IPS DF 6.9 (cell line): Measurements from ENCODE around the gene TDRD7.
"Not testable (repeated sequence)": the region's sequence is repeated elsewhere in the genome, so short reads cannot be mapped to it uniquely, and the experiment has no call there.

Experiments used
- DNase-seq: peaks from one replicate; pipeline ENCODE4 v3.0.0-alpha.2; 2013; ENCODE audit warnings: low read depth, low spot score
- H3K27ac ChIP-seq: one replicate; pipeline ENCODE4 v1.5.1; 2013; ENCODE audit warnings: low read length, control low read depth
- H3K27me3 ChIP-seq: 2 replicates; pipeline ENCODE4 v1.6.1; 2013; ENCODE audit warnings: mild to moderate bottlenecking, low read length; ENCODE audit not compliant: control insufficient read depth, insufficient read depth
- H3K36me3 ChIP-seq: 2 replicates; pipeline ENCODE4 v1.6.1; 2013; ENCODE audit warnings: low read length; ENCODE audit not compliant: control insufficient read depth, insufficient read depth
- H3K4me1 ChIP-seq: 2 replicates; pipeline ENCODE4 v1.6.1; 2013; ENCODE audit warnings: low read length; ENCODE audit not compliant: control insufficient read depth, insufficient read depth
- H3K4me3 ChIP-seq: 2 replicates; pipeline ENCODE4 v1.5.1; 2013; ENCODE audit warnings: mild to moderate bottlenecking, low read length
- H3K9me3 ChIP-seq: 2 replicates; pipeline ENCODE4 v1.6.1; 2013; ENCODE audit warnings: low read length, inconsistent platforms; ENCODE audit not compliant: control insufficient read depth, insufficient read depth
- WGBS: extraction: QIAGEN DNeasy Blood & Tissue Kit; methylation state at CpG from one replicate; pipeline ENCODE4 v1.1.7; 2013; ENCODE audit warnings: mixed read lengths, missing lambda C conversion rate; ENCODE audit not compliant: insufficient read length, insufficient coverage; 5-methylcytosine and 5-hydroxymethylcytosine counted together

The TDRD7 gene

GRCh38 chr9:97445119-97445701 lies 33.3 kb downstream of the TDRD7 start:
- H3K36me3 ChIP-seq: no peaks in the 10 kb centered on the region
- no CpG with 5 or more reads among the region's 2 CpGs for WGBS
- H3K9me3 ChIP-seq: no peaks in the 10 kb centered on the region
- H3K4me1 ChIP-seq: no peaks in the 10 kb centered on the region; the same call in 1 of the 2 replicates
- no peak overlapping the region for H3K27ac ChIP-seq
- no peak overlapping the region for H3K4me3 ChIP-seq
- no peaks in the 10 kb centered on the region for H3K27me3 ChIP-seq
- DNase-seq: no peak

DNA sequence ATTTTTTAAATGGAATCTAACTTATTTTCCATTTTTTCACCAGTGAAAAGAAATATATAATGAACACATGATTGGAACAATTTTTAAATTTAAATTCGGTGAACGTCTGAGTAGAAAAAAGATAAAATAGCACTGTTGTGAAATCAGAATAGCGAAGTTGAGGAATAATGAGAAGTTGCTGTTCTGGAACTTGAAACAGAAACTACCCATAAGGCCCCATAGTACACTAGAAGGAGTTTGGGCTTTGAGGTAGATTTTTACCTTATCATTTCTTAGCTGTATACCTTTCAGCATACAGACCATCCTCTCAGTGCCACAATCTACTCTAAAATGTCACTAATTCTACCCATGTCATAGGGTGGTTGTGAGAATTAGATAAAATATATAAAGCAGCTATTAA lies 35.1 kb downstream of the TDRD7 start:
- Histone ChIP-seq H3K4me3 (no peak overlapping the region), H3K9me3 (no peaks in the 10 kb centered on the region), H3K27ac (no peak overlapping the region), H3K27me3 (no peaks in the 10 kb centered on the region), H3K36me3 (no peaks in the 10 kb centered on the region), H3K4me1 (no peaks in the 10 kb centered on the region; the same call in 1 of the 2 replicates)
- DNase-seq: no peak
- 100% methylated on average over 3 of the region's 3 CpGs for WGBS

- not testable (repeated sequence) for H3K4me3 ChIP-seq, DNase-seq, H3K9me3 ChIP-seq, H3K36me3 ChIP-seq, H3K27ac ChIP-seq, H3K4me1 ChIP-seq, H3K27me3 ChIP-seq
- no CpG with 5 or more reads among the region's 3 CpGs for WGBS
Measured at GRCh38 chr9:97453573-97453972, 41.7 kb downstream of the TDRD7 start.

DNA sequence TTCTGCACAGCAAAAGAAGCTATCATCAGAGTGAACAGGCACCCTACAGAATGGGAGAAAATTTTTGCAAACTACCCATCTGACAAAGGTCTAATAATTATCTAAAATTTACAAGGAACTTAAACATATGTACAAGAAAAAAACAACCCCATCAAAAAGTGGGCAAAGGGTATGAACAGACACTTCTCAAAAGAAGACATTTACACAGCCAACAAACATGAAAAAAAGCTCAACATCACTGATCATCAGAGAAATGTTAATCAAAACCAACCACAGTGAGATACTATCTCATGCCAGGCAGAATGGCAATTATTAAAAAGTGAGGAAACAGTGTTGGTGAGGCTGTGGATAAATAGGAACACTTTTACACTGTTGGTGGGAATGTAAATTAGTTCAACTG lies 44.9 kb downstream of the TDRD7 start:
- not testable (repeated sequence) for H3K27me3 ChIP-seq, H3K36me3 ChIP-seq, H3K4me3 ChIP-seq, DNase-seq, H3K4me1 ChIP-seq, H3K27ac ChIP-seq, H3K9me3 ChIP-seq

DNA sequence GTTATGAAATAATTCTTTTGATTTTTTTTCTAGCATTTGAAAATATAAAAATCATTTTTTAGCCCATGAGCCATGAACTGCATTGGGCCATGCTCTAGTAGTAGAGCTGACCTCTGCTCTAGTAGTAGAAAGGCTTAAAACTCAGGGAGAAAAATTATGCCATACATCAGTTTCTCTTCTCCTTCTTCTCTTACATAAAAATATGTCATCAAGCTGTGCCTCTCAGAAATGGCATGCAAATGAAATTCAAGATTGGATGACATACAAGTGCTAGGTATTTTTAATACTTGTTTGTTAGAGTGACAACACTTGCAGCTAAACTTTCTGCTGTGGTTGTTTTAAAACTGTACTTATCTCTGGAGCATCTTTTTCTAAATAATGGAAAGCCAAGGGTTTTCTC lies 47.4 kb downstream of the TDRD7 start:
- DNase-seq: no peak
- H3K27ac ChIP-seq: no peak overlapping the region
- H3K9me3 ChIP-seq: no peaks in the 10 kb centered on the region
- H3K4me3 ChIP-seq: no peak overlapping the region
- H3K4me1 ChIP-seq: no peaks in the 10 kb centered on the region
- H3K36me3 ChIP-seq: no peaks in the 10 kb centered on the region
- H3K27me3 ChIP-seq: no peaks in the 10 kb centered on the region

DNA sequence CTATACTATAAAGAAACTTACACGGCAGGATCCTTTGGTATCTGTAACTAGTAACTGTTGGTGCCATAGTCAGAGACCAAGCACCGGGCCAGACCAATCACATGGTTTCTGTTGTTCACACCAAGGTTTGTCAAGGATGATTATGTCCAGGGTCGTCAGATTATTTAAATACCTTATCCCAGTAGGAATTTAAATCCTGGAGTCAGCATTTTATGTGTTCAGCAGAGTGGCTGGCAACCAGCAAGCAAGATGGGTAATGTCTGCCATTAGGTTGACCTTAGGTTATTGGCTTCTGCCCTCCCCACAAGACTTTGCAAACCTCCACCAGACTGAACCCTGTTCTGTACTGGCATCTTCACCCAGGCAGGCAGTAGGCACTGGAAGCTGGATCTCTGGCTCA lies 50.3 kb downstream of the TDRD7 start:
- no peak overlapping the region for H3K27ac ChIP-seq
- no peaks in the 10 kb centered on the region for H3K27me3 ChIP-seq
- H3K4me1 ChIP-seq: no peaks in the 10 kb centered on the region
- no peak overlapping the region for H3K4me3 ChIP-seq
- DNase-seq: no peak
- no CpG with 5 or more reads among the region's 3 CpGs for WGBS
- no peaks in the 10 kb centered on the region for H3K9me3 ChIP-seq
- no peaks in the 10 kb centered on the region for H3K36me3 ChIP-seq

- Histone ChIP-seq H3K27me3 (no peaks in the 10 kb centered on the region), H3K36me3 (no peaks in the 10 kb centered on the region), H3K27ac (no peak overlapping the region), H3K4me1 (no peaks in the 10 kb centered on the region), H3K4me3 (no peak overlapping the region), H3K9me3 (no peaks in the 10 kb centered on the region)
- no CpG with 5 or more reads among the region's 1 CpG for WGBS
- DNase-seq: no peak
Measured at GRCh38 chr9:97462914-97463313, 51.0 kb downstream of the TDRD7 start.

DNA sequence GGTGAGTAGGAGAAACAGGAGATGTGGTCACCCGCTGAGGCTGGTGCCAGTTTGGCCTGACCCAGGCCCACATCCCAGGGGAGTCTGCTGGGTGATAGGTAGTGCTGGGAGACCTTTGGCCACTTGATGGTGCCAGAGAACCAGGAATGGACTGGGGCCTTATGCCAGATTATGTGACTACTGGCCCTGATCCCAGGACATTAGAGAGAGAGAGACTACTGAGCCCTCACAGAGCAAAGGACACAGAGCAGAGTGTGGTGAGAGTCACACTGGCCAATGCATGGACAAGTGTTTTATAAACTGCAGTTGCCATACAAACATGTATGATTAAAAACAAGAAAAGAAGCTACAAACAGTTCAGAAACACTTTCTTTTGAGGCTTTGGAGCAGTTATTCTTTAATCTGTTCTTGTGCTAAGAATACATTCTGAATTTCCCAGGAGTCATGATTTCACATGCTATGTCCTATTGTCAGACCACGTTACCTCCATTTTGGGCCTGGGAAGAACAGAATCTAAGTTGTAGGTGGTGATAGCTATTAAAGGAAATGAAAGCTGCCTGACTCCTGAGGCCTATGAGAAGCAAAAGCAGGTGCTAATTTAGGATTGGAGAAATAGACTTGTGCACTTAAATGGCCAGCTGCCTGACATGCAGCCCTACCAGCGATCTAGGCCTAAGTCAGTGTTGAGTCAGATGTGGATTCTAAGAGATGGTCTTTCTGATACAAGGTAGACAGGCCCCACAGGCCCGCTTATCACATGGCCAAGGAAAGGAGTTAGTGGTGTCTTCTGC lies 57.0 kb downstream of the TDRD7 start:
- H3K4me3 ChIP-seq: no peak overlapping the region
- no peaks in the 10 kb centered on the region for H3K36me3 ChIP-seq
- WGBS: no CpG with 5 or more reads among the region's 4 CpGs
- no peaks in the 10 kb centered on the region for H3K27me3 ChIP-seq
- H3K27ac ChIP-seq: no peak overlapping the region
- no peaks in the 10 kb centered on the region for H3K4me1 ChIP-seq
- H3K9me3 ChIP-seq: no peaks in the 10 kb centered on the region
- DNase-seq: peak; percentile 54

DNA sequence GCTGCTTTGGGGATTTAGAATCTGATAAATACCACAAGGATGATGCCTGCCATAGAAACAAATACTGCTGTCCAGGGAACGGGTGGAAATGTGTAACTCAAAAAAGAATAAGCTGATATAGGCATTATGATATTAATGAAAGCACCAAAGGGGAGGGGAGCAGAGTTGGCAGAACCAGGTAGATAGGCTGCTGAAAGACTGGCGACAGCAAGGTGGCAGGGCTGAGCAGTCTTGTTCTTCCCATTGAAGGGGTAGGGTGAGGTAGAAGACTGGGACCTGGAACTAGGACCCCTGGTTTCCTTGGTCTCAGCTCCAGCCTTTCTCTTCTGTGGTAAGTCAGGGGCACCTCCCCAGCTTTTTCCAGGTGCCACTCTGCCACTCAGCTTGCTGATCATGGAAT lies 58.2 kb downstream of the TDRD7 start:
- no peak for DNase-seq
- no CpG with 5 or more reads among the region's 2 CpGs for whole genome bisulfite sequencing

GRCh38 chr9:97473717-97474116 lies 61.8 kb downstream of the TDRD7 start:
- H3K4me1 ChIP-seq: no peaks in the 10 kb centered on the region
- H3K27me3 ChIP-seq: no peaks in the 10 kb centered on the region
- no peaks in the 10 kb centered on the region for H3K36me3 ChIP-seq
- no peak overlapping the region for H3K27ac ChIP-seq
- H3K4me3 ChIP-seq: no peak overlapping the region
- no CpG with 5 or more reads among the region's 3 CpGs for WGBS
- no peaks in the 10 kb centered on the region for H3K9me3 ChIP-seq
- DNase-seq: no peak

More for the DNA sequence above, 58.2 kb downstream of the TDRD7 start:
- Histone ChIP-seq H3K27me3 (no peaks in the 10 kb centered on the region), H3K4me3 (no peak overlapping the region), H3K27ac (no peak overlapping the region), H3K9me3 (no peaks in the 10 kb centered on the region), H3K36me3 (no peaks in the 10 kb centered on the region), H3K4me1 (no peaks in the 10 kb centered on the region)

DNA sequence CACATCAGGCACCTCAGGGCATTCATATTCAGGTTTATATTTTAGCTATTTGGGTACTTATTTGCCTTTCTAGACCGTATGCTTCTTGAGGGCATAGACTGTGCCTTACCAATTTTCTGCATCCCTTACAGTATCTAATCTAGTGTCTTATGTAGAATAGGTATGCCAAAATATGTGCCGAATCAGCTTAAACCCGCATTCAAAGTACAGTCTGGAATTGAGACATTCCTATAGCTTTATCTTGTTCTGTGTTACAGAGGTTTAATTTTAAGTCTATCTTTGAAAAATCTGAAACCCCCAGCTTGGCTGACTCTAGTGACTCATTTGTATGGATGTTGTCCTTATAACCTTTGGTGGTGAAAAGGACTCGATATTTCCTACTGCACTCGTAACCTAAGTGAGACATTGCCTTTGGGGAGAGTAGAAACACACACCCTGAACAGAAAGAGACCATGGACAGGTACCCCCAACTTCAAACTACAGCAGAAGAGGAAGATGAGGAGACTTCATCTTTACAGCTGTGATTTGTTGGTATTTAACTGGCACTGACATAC lies 62.6 kb downstream of the TDRD7 start:
- no CpG with 5 or more reads among the region's 5 CpGs for WGBS
- H3K4me1 ChIP-seq: no peaks in the 10 kb centered on the region
- no peak for DNase-seq
- no peaks in the 10 kb centered on the region for H3K9me3 ChIP-seq
- H3K27ac ChIP-seq: no peak overlapping the region
- H3K36me3 ChIP-seq: no peaks in the 10 kb centered on the region
- no peaks in the 10 kb centered on the region for H3K27me3 ChIP-seq
- H3K4me3 ChIP-seq: no peak overlapping the region
